GM04504 (cell line): ENCODE measurements around the gene PIP4K2B.
"Not testable (repeated sequence)": the region's sequence is repeated elsewhere in the genome, so short reads cannot be mapped to it uniquely, and the experiment has no call there.

Experiments
- DNase-seq: peaks from one replicate; pipeline ENCODE4 v3.0.0-alpha.2; 2012; ENCODE audit warnings: low read depth

PIP4K2B gene

DNA sequence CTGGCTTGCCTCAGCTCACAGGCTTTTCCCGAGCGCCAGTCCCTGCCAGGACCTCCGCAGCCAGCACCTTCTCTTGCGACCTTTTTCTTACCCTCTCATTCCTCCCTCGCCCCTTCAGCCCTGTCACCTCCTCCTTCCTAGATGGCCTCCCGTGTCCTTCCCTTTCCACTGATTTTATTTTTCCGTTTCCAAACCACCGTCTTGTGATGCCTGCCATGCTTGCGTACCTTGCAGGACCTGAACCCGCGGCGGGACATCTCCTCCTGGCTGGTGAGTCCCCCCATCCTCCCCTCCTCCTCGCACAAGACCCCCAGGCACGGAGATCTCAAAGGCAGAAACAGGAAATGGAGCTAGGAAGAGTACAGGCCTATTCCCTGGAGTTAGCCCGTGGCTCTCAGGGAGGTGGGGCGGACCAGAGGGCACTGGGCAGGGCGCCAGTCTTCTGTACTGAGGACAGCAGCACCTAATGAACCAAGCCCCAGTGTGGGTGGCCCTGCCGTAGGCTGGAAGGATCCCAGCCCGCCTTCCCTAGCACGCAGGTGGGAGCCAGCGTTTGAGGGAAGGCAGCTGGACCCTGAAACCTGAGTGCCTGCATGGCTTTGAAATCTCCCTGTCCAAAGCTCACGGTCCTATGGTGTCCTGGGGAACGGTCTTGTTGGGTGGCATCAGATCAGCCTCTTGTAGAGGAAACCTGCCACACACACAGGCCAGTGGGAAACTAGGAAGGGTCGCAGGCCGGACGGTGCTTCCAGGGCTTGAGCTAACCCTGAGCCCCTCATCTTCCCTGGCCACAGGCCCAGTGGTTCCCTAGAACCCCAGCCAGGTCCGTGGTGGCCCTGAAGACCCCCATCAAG, 68.6 kb downstream of the PIP4K2B start:
- no peak for DNase-seq

DNA sequence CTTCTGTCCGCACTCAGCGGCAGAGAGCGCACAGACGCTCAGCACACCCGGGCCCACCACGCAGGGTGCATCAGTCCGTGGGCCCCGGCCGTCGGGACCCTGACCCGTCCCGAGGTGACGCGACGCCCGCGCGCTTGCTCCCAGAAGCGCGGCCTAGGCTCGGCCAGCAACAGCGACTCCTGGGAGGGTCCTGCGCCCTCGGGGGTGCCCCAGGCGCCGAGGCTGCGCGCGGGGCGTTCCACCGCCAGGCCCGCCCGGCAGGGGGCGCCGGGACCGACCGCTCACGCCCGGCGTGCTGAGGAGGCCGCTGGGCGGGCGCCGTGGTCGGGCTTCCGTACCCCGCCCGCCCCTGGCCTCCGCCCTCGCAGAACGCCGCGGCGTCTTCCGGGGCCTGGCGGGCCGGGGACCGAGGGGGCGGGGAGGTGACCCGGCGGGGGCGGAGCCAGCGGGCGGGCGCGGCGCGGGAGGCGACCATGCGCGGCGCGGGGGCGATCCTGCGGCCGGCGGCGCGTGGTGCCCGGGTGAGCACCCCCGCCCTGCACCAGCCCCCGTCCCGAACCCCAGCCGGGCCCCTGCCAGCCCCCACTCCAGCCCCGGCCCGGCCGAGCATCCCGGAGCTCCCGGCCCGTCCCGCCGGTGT, 69.3 kb downstream of the PIP4K2B start, which contains the start of gene CISD3:
Gene CISD3, plus strand, starts transcription at position 456 of the 640 bp plus-strand sequence. Its CDS starts 18 bp downstream, at position 474.
- DNase-seq = peak; percentile 76

DNA sequence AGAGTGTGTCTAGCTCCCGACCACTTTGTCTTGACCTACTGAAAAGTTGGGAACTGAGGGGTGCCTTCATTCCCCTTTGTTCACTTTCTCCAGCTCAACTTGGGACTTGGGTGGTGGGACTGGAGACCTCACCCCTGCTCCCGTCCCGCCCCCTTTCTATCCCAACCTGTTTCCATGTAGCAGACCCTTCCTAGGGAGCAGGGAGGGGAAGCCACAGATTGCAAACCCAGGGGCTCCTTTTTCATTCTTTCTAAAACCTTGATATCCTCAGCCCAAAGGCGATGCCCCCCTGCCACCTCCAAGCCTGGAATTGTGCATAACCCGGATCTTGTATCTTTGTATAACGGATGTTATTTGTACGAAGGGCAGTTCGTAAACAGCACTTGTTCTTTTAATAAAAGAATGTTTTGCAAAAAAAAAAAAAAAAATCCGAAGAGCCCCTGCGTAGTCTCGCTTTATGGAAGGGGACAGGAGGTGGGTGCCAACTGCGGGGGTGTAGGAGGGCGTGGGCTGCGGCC, 69.9 kb downstream of the PIP4K2B start:
- no peak for DNase-seq

DNA sequence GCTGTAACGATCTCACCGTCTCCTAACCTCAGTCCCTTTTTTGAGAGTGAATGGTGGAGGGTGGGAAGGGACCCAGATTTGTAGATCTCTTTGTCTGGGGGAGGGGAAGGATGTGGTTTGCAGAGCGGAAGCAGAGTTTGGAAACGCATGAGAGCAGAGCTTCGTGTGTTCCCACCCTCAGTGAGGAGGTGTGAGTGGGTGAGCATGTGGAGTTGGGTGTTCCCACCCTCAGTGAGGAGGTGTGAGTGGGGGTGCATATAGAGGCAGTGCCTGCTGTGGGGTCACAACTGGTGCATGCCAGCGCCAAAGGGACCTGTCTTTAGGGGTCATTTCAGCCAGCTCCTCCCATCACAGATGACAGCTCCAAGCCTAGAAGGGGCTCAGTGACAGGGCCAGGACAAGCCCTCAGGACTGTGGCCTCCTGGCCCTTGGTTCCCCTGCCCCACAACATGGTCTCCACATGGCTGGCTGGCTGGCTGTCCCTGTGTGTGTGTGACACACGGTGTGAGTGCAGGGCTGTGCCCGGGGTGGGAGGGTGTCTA, 71.0 kb downstream of the PIP4K2B start:
- DNase-seq = no peak

DNA sequence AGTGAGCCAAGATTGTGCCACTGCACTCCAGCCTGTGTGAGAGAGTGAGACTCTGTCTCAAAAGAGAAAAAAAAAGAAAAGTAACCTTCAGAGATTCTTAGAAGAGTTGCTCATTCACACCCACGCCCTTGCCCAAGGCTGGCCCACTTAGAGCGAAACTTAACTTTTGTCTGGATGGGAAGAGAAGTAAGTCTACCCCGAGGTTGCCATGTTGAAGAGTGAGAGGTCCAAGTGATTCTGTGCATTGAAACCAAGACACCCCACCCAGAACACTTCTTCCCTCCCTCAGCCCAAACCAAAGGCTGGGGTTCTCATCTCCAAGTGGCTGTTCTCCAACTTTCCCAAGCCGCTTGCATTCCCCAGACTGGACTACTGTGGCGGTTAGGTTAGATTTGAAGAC, 71.6 kb downstream of the PIP4K2B start:
- DNase-seq = no peak

DNA sequence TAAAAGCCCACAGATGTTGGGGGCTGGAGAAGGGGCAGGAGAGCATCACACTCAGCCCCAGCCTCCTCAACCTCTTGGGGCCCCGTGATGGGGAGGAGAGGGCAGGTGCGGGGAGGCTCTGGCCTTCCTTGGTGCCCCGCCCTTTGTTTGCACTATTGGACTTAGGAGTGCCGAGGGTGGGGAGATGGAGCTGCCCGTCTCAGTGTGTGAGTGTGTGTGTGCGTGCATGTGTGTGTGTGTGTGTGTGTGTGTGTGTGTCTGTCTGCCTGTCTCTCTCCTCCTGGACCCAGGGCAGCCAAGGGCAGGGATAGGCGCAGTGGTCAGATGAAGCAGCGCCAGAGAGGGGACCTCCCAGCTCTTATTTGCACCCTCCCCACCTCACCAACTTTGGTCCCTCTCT, 73.2 kb downstream of the PIP4K2B start:
- DNase-seq = not testable (repeated sequence)

DNA sequence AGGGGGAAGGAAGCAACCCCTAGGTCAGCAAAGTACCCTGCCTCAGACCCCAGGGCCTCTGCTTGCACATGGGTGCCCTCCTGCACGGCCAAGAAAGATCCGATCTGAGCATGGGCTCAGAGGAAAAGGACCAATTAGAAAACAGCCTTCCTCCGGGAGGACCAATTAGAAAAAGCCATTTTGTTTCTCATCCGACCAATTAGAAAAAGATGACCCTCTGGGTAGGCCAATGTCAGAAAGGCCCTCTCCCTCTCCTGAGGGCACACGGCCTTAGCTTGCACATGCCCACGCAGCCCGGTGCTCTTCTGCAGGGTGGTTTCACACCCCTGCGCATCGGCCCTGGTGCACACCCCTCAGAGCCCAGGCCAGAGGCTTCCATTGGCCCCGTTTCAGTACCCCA, 74.3 kb downstream of the PIP4K2B start:
- DNase-seq = no peak

DNA sequence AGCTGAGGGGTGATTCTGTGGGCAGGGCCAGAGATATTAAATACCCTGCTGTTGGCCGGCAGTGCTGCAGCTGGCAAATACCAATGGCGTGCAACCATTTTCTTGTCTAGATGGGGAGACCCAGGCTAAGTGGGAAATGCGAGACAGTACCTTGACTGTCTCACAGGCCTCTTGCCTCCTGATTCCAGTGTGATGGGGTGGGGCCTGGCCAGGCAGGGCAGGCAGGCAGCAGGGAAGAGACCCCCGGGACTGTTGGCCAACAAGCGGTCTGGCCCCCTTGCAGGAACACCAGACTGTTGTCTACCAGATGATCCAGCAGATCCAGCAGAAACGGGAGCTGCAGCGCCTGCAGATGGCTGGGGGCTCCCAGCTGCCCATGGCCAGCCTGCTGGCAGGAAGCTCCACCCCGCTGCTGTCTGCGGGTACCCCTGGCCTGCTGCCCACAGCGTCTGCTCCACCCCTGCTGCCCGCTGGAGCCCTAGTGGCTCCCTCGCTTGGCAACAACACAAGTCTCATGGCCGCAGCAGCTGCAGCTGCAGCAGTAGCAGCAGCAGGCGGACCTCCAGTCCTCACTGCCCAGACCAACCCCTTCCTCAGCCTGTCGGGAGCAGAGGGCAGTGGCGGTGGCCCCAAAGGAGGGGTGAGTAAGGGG, 74.9 kb downstream of the PIP4K2B start:
- DNase-seq = no peak

DNA sequence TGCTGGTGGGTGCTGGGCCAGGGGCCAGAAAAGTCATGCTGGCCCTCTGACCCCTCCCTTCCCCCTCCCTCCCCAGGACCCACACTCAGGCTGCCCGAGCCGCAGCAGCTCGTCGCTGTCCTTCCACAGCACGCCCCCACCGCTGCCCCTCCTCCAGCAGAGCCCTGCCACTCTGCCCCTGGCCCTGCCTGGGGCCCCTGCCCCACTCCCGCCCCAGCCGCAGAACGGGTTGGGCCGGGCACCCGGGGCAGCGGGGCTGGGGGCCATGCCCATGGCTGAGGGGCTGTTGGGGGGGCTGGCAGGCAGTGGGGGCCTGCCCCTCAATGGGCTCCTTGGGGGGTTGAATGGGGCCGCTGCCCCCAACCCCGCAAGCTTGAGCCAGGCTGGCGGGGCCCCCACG, 77.6 kb downstream of the PIP4K2B start:
- no peak for DNase-seq

DNA sequence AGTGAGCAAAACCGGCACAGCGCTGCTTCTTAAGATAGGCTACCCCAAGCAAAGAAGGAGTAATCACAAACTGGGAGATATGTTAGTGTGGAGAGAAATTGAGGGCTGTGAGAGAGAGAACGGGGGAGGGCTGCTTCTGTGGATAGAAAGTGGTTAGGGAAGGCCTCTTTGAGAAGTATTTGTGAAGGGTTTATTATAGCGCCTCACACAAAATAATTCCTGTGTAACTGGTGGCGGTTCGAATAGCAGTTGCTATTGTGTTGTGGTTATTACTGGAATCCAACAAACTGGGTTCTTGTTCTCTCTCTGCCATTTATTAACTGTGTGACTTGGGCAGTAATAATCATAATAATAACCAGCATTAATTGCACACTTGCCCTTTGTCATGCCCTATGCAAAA, 78.4 kb downstream of the PIP4K2B start:
- DNase-seq = no peak

DNA sequence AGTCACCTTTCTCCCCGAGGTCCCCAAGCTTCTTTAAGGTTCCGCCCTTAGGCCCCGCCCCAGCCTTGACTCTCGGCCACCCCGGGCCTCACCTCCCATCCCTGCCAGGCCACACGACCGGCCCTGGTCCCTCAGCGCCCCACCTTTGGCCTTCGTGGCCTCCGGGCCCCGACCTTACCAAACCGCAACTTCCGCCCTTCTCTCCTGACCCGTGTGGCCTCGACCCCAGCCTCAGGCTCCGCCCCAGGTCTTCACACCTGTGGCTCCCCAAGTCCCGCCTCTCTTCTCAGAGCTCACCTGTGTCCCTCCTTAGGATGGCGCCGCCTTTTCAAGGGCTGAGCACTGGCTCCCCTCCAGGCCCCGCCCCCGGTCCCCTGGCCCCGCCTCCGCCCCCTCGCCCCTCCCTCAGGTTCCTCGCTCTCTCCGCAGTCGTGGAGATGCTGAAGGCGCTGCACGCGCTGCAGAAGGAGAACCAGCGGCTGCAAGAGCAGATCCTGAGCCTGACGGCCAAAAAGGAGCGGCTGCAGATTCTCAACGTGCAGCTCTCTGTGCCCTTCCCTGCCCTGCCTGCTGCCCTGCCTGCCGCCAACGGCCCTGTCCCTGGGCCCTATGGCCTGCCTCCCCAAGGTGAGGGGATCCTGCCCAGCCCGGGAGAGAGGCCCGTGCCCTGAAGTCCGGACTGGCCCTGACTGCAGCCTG, 79.3 kb downstream of the PIP4K2B start:
- DNase-seq = no peak

DNA sequence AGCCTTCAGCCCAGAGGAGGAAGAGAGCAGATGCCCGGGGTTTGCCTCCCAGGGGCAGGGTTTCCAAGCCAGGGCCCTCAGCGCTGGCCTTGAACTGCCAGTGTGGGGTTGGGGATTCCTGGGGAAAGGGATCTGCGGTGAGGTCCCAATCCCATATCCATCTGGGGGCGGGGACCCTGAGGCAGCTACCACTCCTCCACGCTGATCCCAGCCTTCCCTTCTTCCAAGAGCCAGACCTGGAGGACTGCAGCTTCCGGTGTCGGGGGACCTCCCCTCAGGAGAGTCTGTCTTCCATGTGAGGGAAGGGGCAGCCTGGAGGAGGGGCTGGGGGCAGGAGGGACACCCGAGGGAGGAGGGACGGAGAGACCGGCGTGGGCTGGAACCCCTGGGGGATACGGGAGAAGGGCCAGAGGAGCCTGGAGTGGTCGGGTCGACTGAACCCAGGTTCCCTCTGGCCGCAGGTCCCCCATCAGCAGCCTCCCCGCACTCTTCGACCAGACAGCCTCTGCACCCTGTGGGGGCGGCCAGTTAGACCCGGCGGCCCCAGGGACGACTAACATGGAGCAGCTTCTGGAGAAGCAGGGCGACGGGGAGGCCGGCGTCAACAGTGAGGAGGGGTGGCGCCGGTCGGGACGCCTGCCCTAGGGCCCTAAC, 79.9 kb downstream of the PIP4K2B start:
- DNase-seq = no peak

DNA sequence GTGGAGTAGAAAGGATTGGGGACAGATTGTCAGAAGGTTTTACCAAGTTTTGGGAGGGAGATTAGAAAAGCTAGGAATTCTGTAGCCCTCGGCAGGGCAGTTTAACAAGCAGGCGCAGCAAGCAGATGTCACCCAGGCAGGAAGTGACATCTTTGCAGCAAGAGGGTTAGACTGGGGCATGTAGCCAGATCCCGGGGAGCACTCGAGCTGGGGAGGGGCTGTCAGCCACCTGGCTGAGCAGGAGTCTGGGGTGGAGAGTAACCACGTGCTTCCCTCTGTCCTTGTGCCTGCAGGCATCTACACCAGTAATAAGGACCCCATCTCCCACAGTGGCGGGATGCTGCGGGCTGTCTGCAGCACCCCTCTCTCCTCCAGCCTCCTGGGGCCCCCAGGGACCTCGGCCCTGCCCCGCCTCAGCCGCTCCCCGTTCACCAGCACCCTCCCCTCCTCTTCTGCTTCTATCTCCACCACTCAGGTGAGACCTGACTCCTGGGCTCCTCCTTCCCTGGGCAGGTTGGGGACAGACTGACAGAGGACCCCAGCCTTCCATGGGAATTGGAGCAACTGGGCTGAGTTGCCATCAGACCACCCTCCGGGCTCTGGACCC, 82.1 kb downstream of the PIP4K2B start:
- DNase-seq = no peak

DNA sequence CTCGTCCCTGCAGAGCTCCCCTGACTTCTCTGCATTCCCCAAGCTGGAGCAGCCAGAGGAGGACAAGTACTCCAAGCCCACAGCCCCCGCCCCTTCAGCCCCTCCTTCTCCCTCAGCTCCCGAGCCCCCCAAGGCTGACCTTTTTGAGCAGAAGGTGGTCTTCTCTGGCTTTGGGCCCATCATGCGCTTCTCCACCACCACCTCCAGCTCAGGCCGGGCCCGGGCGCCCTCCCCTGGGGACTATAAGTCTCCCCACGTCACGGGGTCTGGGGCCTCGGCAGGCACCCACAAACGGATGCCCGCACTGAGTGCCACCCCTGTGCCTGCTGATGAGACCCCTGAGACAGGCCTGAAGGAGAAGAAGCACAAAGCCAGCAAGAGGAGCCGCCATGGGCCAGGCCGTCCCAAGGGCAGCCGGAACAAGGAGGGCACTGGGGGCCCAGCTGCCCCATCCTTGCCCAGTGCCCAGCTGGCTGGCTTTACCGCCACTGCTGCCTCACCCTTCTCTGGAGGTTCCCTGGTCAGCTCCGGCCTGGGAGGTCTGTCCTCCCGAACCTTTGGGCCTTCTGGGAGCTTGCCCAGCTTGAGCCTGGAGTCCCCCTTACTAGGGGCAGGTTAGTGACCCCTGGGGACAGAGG, 82.9 kb downstream of the PIP4K2B start:
- no peak for DNase-seq
